IPS DF 4.7 (cell line): Measurements from ENCODE around the gene AASDH.
A peak's percentile ranks its signal among the peaks of the same experiment; 100 is the strongest.

Source experiments
- DNase-seq: peaks from one replicate; pipeline ENCODE4 v3.0.0-alpha.2; 2013; ENCODE audit warnings: low spot score; ENCODE audit errors: extremely low read depth

The AASDH gene

GRCh38 chr4:56387023-56388001 lies at the start of gene AASDH:
Gene AASDH, minus strand, starts transcription at chr4:56387491. Its CDS starts 3,192 bp downstream, at chr4:56384299.
- peak; percentile 90 for DNase-seq

GRCh38 chr4:56435140-56435926 lies 48.0 kb upstream of the AASDH start, which contains the start of gene PPAT:
Gene PPAT, minus strand, starts transcription at chr4:56435615. Its CDS starts 138 bp downstream, at chr4:56435477.
- peak; percentile 71 for DNase-seq

GRCh38 chr4:56434599-56435139 lies 47.4 kb upstream of the AASDH start:
- no peak for DNase-seq

- no peak for DNase-seq
Observed at GRCh38 chr4:56433280-56433679, 46.0 kb upstream of the AASDH start.

- no peak for DNase-seq
Observed at GRCh38 chr4:56430203-56430602, 42.9 kb upstream of the AASDH start.

- DNase-seq = no peak
Observed at GRCh38 chr4:56427179-56427578, 39.9 kb upstream of the AASDH start.

GRCh38 chr4:56426273-56426672 lies 39.0 kb upstream of the AASDH start:
- DNase-seq = no peak

GRCh38 chr4:56425518-56425917 lies 38.2 kb upstream of the AASDH start:
- DNase-seq = peak; percentile 36

- no peak for DNase-seq
Observed at GRCh38 chr4:56424697-56425514, 37.6 kb upstream of the AASDH start.

GRCh38 chr4:56424176-56424575 lies 36.9 kb upstream of the AASDH start:
- DNase-seq = no peak

- DNase-seq = no peak
Observed at GRCh38 chr4:56417396-56417795, 30.1 kb upstream of the AASDH start.

GRCh38 chr4:56416349-56416748 lies 29.1 kb upstream of the AASDH start:
- no peak for DNase-seq

GRCh38 chr4:56414135-56414670 lies 26.9 kb upstream of the AASDH start:
- no peak for DNase-seq

GRCh38 chr4:56410247-56411062 lies 23.2 kb upstream of the AASDH start:
- DNase-seq = no peak

GRCh38 chr4:56409511-56410090 lies 22.3 kb upstream of the AASDH start:
- DNase-seq = no peak

GRCh38 chr4:56408978-56409377 lies 21.7 kb upstream of the AASDH start:
- no peak for DNase-seq

- no peak for DNase-seq
Observed at GRCh38 chr4:56406151-56406550, 18.9 kb upstream of the AASDH start.

- DNase-seq = no peak
Observed at GRCh38 chr4:56405016-56405415, 17.7 kb upstream of the AASDH start.

- no peak for DNase-seq
Observed at GRCh38 chr4:56400560-56400959, 13.3 kb upstream of the AASDH start.
